Measurements from ENCODE around the gene CDHR4. TPM values are rescaled to one million over a fixed set of nuclear protein-coding genes. Genes with fewer than 3 reads are reported as not detected.
"Not testable (repeated sequence)": the region's sequence is repeated elsewhere in the genome, so short reads cannot be mapped to it uniquely, and the experiment has no call there.

Gene CDHR4
- total and polyA plus RNA-seq, 2 donors, result 0.10 TPM; not detected in 1

DNA sequence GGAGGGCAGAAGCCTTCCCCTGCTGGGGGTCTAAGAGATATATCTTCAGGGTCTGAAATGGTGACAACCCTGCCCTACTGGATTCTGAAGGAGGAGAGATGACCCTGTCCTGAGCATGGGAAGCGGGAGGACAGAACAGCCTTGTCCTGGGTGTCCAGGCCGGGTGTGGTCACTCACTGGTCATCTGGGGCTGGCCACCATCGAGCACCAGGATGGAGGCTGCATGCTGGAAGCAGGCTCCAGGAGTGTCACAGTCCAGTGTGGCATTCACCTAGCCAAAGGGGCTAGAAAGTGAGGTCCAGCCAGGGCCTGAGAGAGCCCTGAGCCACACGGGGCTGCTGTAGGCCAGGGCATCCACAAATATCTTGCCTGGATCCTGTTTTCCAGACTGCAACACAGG, 5.2 kb downstream of the CDHR4 start:
- Histone ChIP-seq H3K4me1 (ENCODE audit: insufficient read depth) (no peaks in the 10 kb centered on the region), H3K27ac (ENCODE audit: low read depth) (no peak overlapping the region), H3K4me3 (ENCODE audit: low read depth, low read length) (no peak overlapping the region), H3K36me3 (ENCODE audit: insufficient read depth) (no peaks in the 10 kb centered on the region)
- DNase-seq (ENCODE audit: extremely low spot score), result no peak
- WGBS, result 86% methylated on average over 4 of the region's 4 CpGs

DNA sequence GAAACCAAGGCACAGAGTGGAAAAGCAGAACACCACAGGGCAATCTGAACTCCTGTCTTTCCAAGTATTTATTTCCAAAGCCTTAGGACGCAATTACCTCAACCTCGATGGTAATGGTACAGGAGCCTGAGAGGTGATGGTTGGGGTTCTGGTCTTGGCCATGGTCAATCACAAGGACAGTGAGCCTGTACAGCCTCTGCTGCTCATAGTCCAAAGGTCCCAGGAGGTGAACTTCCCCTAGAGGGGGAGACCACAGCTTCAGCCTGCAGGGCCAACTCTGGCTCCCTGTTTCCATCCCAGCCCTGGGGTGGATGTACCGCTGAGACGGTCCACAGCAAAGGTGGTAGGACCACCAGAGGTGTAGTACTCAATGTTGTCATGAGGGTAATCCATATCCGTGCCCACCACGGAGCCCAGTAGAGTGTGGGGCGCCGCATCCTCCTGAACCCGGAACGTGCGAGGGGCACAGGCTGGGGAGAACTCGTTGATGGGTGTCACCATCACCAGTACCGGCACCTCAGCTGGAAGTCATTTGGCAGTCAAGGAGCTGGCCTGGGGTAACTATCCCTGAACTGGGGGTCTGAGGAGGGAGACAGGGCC, 6.1 kb downstream of the CDHR4 start:
- DNase-seq (ENCODE audit: extremely low spot score), result no peak
- 93% methylated on average over 13 of the region's 13 CpGs for WGBS

DNA sequence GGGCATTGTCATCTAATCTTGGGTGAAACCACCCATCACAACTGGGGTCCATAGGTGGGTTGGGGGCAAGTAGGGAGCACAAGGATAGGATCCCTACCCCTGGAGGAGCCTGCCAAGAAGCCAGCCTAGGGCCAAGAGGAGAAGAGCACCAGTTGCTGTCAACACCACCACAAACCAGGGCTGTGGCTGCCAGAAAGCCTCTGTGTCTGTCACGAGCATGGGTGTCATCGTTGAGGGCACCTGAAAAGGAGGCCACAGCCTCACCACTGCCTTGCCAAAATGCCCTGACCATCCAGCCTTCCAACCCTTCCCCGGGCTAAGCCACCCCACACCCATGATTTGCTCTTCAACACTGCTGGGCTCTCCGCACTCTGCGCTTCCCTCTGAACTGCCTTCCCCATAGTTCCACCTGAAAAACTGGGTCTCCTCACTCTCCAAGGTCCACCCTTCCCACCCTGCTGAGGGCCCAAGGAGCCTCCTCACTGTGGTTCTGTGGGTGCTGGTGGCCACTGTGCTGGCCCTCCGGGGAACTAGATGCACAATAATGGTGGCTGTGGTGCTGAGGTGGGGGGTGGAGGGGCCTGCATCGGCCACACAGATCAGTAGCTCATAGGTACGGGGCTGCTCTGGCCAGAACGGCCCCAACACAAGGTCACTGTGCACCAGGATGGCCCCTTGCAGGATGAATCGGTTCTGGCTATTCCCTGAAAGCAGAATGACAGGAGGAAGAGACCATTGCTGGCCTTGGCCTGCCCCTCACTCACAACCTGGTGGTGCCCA, 7.1 kb downstream of the CDHR4 start:
- no peaks in the 10 kb centered on the region for H3K36me3 ChIP-seq (ENCODE audit: insufficient read depth)
- no peak overlapping the region for H3K4me3 ChIP-seq (ENCODE audit: low read depth, low read length)
- H3K27ac ChIP-seq (ENCODE audit: low read depth), result no peak overlapping the region
- H3K4me1 ChIP-seq (ENCODE audit: insufficient read depth), result no peaks in the 10 kb centered on the region
- 92% methylated on average over 10 of the region's 10 CpGs for WGBS
- no peak for DNase-seq (ENCODE audit: extremely low spot score)

More for the DNA sequence above, 6.1 kb downstream of the CDHR4 start:
- H3K36me3 ChIP-seq (ENCODE audit: insufficient read depth), result no peaks in the 10 kb centered on the region
- H3K4me3 ChIP-seq (ENCODE audit: low read depth, low read length), result no peak overlapping the region
- H3K4me1 ChIP-seq (ENCODE audit: insufficient read depth), result no peaks in the 10 kb centered on the region
- no peak overlapping the region for H3K27ac ChIP-seq (ENCODE audit: low read depth)

DNA sequence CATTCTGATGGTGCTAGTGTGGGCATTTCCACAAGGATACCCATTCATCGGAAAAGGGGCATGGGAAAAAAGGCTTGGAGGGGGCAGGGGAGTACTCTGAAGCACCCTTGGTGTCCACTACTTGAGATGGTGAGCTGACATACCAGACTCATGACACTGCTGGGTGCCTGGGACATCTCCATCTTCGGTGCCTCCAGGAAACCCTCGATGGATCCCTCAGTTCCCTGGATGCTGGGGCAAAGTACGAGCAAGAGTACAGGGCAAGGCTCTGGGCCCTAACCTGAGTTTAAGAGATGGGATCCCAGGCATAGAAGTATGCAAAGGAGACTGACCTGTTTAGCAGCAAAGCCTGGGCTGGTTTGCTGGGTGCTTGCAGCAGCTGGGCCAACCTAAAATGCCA, 8.1 kb downstream of the CDHR4 start:
- H3K36me3 ChIP-seq (ENCODE audit: insufficient read depth), result no peaks in the 10 kb centered on the region
- H3K4me3 ChIP-seq (ENCODE audit: low read depth, low read length), result no peak overlapping the region
- H3K4me1 ChIP-seq (ENCODE audit: insufficient read depth), result no peaks in the 10 kb centered on the region
- no peak overlapping the region for H3K27ac ChIP-seq (ENCODE audit: low read depth)
- no peak for DNase-seq (ENCODE audit: extremely low spot score)
- 91% methylated on average over 4 of the region's 4 CpGs for WGBS

DNA sequence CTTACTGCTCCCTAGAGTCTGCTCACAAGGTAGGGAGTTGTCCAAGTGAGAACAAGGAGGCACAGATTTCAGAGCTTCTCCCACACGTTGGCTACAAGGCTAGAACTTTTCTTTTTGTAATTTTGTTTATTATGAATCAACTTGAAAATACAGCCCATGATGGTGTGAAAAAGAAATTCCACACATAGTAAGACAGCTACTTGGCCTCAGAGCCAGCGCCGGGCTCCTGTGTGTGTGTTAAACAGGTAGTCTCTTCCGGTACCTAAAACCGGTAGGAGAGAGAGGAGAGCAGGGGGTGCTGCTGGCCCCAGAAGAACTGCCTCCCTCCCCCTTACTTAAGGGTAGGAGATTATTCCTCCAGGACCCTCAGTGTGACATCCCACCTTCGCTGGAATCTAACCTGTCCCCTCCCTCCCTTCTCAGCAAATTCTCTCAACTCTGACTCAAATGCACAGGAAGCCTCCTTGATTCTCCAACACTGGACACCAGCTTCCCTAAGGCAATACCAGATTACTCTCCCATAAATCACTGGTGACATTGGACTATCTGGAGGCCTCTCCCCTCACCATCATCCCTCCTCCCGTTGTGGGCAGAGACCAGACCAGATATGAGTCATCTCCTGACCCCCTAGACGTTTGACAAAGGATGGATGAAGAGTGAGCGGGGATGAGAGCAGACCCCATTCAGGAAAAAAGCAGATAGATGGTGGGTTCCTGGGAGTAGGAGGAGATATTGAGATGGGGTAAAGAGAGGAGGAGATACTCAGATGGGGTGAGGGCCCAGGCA, 8.9 kb downstream of the CDHR4 start:
- Histone ChIP-seq H3K27ac (ENCODE audit: low read depth) (no peak overlapping the region), H3K4me1 (ENCODE audit: insufficient read depth) (no peaks in the 10 kb centered on the region), H3K36me3 (ENCODE audit: insufficient read depth) (no peaks in the 10 kb centered on the region), H3K4me3 (ENCODE audit: low read depth, low read length) (no peak overlapping the region)
- DNase-seq (ENCODE audit: extremely low spot score), result no peak
- 57% methylated on average over 9 of the region's 9 CpGs for WGBS

DNA sequence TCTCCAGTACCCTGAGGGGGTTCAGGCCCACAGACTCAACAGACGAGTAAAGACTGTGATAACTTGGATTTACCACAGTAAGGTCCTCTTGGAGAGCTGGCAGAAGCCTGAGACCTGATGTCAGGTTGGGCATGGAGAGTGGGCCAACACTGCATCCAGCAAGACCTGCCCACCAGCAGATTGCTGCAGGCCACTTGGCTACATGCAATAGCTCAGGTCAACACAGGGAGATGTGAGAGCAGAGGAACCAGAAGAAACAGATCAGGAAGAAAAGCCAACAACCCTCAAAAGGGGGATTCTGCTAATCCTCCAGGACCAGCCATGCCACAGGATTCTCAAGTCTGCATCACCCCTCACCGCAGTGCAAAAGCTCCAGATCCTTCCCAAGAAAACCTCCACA, 11.6 kb downstream of the CDHR4 start:
- no peak for DNase-seq (ENCODE audit: extremely low spot score)
- Histone ChIP-seq H3K27ac (ENCODE audit: low read depth) (no peak overlapping the region), H3K36me3 (ENCODE audit: insufficient read depth) (no peaks in the 10 kb centered on the region), H3K4me3 (ENCODE audit: low read depth, low read length) (no peak overlapping the region), H3K4me1 (ENCODE audit: insufficient read depth) (no peaks in the 10 kb centered on the region)
- WGBS, result 97% methylated on average over 2 of the region's 2 CpGs

DNA sequence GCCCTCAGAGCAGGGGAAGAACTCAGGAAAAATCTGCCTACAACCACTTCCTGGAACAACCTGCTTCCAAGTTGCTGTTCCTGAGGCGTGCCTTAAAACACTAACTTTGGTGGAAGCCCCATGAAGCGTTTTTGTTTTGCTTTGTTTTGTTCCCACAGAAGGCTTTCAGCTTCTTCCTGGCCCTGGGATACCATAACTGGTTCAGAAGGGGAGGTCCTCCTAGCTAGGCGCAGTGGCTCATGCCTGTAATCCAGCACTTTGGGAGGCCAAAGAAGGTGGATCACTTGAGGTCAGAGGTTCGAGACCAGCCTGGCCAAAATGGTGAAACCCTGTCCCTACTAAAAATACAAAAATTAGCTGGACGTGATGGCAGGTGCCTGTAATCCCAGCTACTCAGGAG, 12.1 kb downstream of the CDHR4 start:
- Histone ChIP-seq H3K4me3 (ENCODE audit: low read depth, low read length) (no peak overlapping the region), H3K4me1 (ENCODE audit: insufficient read depth) (no peaks in the 10 kb centered on the region), H3K27ac (ENCODE audit: low read depth) (no peak overlapping the region), H3K36me3 (ENCODE audit: insufficient read depth) (no peaks in the 10 kb centered on the region)
- WGBS, result 89% methylated on average over 5 of the region's 5 CpGs
- no peak for DNase-seq (ENCODE audit: extremely low spot score)

DNA sequence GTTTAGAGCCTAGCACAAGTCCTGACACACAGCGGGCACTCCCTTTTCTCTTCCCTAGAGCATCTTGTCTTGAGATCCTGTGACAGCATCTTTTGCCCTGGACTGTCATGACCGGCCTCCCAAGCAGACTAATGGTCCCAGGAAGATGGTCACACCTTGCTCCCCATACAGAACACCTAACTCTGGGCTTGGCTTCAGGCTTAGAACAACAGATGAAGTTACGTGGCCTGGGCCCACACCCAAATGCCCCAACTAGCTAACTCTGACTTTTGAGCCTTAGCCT, 12.6 kb downstream of the CDHR4 start:
- DNase-seq (ENCODE audit: extremely low spot score), result no peak
- H3K4me3 ChIP-seq (ENCODE audit: low read depth, low read length), result no peak overlapping the region
- no peaks in the 10 kb centered on the region for H3K36me3 ChIP-seq (ENCODE audit: insufficient read depth)
- 74% methylated on average over 3 of the region's 3 CpGs for WGBS
- peak overlapping the region; percentile 91 for H3K27ac ChIP-seq (ENCODE audit: low read depth)
- H3K4me1 ChIP-seq (ENCODE audit: insufficient read depth), result no peaks in the 10 kb centered on the region

DNA sequence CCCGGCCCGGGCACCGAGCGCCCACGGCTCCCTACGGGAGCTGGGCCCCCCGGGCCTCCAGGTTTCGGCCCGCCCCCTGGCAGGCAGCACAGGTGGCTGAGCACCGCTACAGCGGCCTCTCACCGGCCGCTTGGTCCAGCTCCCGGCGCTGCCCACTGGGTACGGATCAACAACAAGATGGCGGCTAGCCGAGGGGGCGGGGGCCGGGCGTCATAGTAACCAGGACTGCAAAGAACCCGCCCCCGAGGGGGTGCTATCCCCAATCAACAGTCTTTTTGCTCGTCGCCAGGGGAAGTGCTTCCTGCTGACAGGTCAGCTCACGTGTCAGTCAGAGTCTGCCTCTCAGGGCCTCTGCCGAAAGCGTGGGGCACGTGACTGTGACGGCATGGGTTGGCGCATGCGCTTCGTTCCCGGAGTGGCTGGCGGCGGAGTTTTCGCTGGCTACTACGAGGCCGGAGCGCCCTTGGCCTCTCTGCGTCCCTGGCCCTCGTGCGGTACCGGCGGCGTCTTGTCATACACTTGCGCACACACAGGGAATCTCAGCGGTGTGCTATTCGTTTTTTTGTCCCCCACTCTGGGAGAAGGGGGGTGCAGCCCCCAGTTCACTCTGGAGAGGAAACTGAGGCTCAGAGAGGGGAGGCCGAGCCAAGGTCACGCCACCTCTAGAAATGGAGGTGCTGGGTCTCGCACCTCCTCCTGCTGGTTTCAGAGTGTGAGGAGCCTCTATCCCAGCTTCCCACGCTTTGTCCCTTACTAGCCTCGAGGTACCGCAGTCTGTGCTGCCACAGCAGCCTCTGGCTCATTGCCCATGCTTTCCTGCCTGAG, 13.1 kb downstream of the CDHR4 start, which contains the start of gene IP6K1:
IP6K1 (minus strand) TSS at position 186 of the 825 bp plus-strand sequence. CDS start 38,502 bp downstream, outside the sequence.
- 6% methylated on average over 55 of the region's 55 CpGs for whole genome bisulfite sequencing

DNA sequence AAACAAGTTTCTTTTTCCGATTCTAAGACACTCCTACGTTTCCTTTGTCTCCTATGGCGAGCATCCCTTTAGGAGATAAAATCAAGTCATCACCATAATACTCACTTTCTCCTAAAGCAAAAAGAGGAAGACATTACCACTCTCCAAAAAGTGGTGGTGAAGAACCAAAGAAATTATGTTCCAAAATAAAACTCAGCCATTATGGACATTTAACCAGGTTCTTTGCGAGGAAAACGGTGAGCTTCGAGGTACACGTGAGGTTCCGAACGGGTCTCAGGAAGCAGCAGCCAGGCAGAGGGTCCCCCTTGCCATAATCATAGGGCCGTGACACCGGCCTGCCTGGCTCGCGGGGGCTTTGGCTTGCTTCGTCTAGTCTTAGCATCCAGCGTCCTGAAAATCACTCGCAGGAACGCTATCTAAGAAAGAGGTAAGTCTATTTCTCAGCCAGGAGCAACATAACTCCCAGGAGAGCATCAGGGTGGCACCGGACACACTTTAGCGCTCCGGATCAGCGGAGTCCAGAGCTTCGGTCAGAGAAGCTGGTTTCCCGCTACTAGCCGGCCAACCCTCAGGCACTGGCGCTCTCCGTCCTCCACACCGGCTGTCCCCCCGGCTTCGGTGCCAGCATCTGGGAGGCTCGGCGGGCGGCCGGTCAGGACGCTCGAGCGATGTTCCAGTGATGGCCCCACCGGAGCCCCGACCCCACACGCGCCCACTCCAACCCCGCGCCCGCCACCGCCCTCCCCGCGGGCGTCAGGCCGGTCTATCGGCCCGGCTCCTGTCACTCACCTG, 13.9 kb downstream of the CDHR4 start:
- peak overlapping the region; percentile 88 for H3K27ac ChIP-seq (ENCODE audit: low read depth)
- peak overlapping the region; percentile 95 for H3K4me3 ChIP-seq (ENCODE audit: low read depth, low read length)
- no peaks in the 10 kb centered on the region for H3K4me1 ChIP-seq (ENCODE audit: insufficient read depth)
- DNase-seq (ENCODE audit: extremely low spot score), result no peak
- H3K36me3 ChIP-seq (ENCODE audit: insufficient read depth), result no peaks in the 10 kb centered on the region
- WGBS, result 2% methylated on average over 50 of the region's 50 CpGs

More for the DNA sequence above, 13.1 kb downstream of the CDHR4 start, which contains the start of gene IP6K1:
- Histone ChIP-seq H3K4me1 (ENCODE audit: insufficient read depth) (no peaks in the 10 kb centered on the region), H3K27ac (ENCODE audit: low read depth) (peak within 1 kb of the TSS; percentile 91), H3K4me3 (ENCODE audit: low read depth, low read length) (peak within 1 kb of the TSS; percentile 95), H3K36me3 (ENCODE audit: insufficient read depth) (no peaks in the 10 kb centered on the region)
- peak; percentile 98 for DNase-seq (ENCODE audit: extremely low spot score)

DNA sequence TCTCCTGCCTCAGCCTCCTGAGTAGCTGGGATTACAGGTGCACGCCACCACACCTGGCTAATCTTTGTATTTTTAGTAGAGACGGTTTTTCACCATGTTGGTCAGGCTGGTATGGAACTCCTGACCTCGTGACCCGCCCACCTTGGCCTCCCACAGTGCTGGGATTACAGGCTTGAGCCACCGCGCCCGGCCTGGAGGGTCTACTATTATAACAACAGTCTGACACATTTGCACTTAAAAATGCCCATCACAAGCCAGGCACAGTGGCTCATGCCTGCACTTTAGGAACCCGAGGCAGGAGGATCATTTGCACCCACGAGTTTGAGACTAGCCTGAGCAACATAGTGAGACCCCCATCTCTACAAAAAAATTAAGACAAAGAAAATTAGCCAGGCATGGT, 17.4 kb downstream of the CDHR4 start:
- H3K4me1 ChIP-seq (ENCODE audit: insufficient read depth); H3K36me3 ChIP-seq (ENCODE audit: insufficient read depth); H3K4me3 ChIP-seq (ENCODE audit: low read depth, low read length); DNase-seq (ENCODE audit: extremely low spot score); H3K27ac ChIP-seq (ENCODE audit: low read depth): not testable (repeated sequence)
- 94% methylated on average over 9 of the region's 9 CpGs for WGBS

DNA sequence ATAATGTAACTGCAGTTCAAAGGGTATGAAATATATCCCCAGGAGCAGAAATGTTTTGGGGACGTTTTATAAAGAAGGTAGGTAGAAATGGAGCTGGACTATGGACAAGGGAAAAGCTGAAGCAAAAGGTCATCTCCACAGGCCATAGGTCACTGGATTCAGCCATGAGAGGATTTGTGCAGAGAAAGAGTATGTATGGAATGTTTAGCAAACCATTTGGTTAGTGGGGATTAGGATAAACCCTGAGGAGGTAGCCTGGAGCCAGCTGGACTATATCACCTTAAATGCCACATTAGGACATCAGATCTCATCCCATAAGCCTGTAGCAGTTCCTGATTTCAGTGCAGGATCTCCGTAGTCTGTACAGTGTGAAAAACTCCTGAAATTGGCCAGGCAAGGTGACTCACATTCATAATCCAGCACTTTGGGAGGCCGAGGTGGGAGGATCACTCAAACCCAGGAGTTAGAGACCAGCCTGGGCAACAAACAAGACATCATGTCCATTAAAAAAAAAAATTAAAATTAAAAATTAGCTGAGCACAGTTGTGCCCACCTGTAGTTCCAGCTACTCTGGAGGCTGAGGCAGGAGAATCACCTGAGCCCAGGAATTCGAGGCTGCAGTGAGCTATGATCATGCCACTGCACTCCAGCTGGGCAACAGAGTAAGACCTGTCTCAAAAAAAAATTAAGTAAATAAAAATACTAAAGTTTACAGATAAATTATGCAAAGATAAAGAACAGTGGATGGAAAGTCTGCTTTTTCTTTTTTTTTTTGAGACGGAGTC, 18.1 kb downstream of the CDHR4 start:
- no peak overlapping the region for H3K4me3 ChIP-seq (ENCODE audit: low read depth, low read length)
- H3K27ac ChIP-seq (ENCODE audit: low read depth), result no peak overlapping the region
- no peaks in the 10 kb centered on the region for H3K36me3 ChIP-seq (ENCODE audit: insufficient read depth)
- DNase-seq (ENCODE audit: extremely low spot score), result no peak
- H3K4me1 ChIP-seq (ENCODE audit: insufficient read depth), result no peaks in the 10 kb centered on the region
- WGBS, result 65% methylated on average over 5 of the region's 5 CpGs

Data from urinary bladder (tissue), 4 donors.